Cerebellar nuclear complex (tissue), 1 donor: ENCODE data around the gene OSER1.

ENCODE experiments used
- DNase-seq, 2 experiments: peaks; one replicate each; lab custom pipeline; 2025; lab: John Stamatoyannopoulos, UW

Gene OSER1

GRCh38 chr20:44224637-44225036 is 14.1 kb upstream of the OSER1 start:
- DNase-seq = no peak

GRCh38 chr20:44223721-44224120 is 13.2 kb upstream of the OSER1 start:
- DNase-seq = no peak

GRCh38 chr20:44222633-44223368 is 12.2 kb upstream of the OSER1 start:
- no peak for DNase-seq

GRCh38 chr20:44222027-44222426 is 11.5 kb upstream of the OSER1 start:
- no peak for DNase-seq

- no peak for DNase-seq
These were observed 10.9 kb upstream of the OSER1 start for GRCh38 chr20:44221368-44221954.

- no peak for DNase-seq
These were observed 9.2 kb upstream of the OSER1 start for GRCh38 chr20:44219791-44220190.

- DNase-seq = no peak
These were observed 8.7 kb upstream of the OSER1 start for GRCh38 chr20:44219170-44219730.

- no peak for DNase-seq
These were observed 7.9 kb upstream of the OSER1 start for GRCh38 chr20:44218446-44218845.

- DNase-seq = no peak
These were observed 6.9 kb upstream of the OSER1 start for GRCh38 chr20:44217342-44218092.

- DNase-seq = peak in 1 of 2 experiments; percentile 15
These were observed 4.6 kb upstream of the OSER1 start for GRCh38 chr20:44215125-44215524.

GRCh38 chr20:44212792-44213191 is 2.2 kb upstream of the OSER1 start:
- no peak for DNase-seq

GRCh38 chr20:44211177-44212039 is 837 bp upstream of the OSER1 start:
- DNase-seq = no peak

- no peak for DNase-seq
These were observed 725 bp downstream of the OSER1 start for GRCh38 chr20:44209686-44210405.

- no peak for DNase-seq
These were observed 1.8 kb downstream of the OSER1 start for GRCh38 chr20:44208770-44209169.

- DNase-seq = no peak
These were observed 2.4 kb downstream of the OSER1 start for GRCh38 chr20:44208165-44208564.

GRCh38 chr20:44207126-44207723 is 3.3 kb downstream of the OSER1 start:
- DNase-seq = no peak

GRCh38 chr20:44206132-44206531 is 4.4 kb downstream of the OSER1 start:
- no peak for DNase-seq

- DNase-seq = no peak
These were observed 5.7 kb downstream of the OSER1 start for GRCh38 chr20:44204832-44205215.

GRCh38 chr20:44204156-44204831 is 6.3 kb downstream of the OSER1 start:
- DNase-seq = no peak

GRCh38 chr20:44203161-44203560 is 7.4 kb downstream of the OSER1 start:
- no peak for DNase-seq
